Fibroblast of lung (primary cell): Measurements from ENCODE around the gene CACTIN. TPM values are rescaled to one million over a fixed set of nuclear protein-coding genes. Genes with fewer than 3 reads are reported as not detected.

ENCODE experiments used
- DNase-seq, 2 donors: peaks; one replicate each; pipeline versions ENCODE4 v3.0.0 to v3.0.0-alpha.2; 2010; ENCODE audit warnings: low read depth in 2 of 2
- H2AFZ ChIP-seq: 2 replicates; pipeline ENCODE4 v1.5.1; 2012; ENCODE audit warnings: low read length, control low read depth, inconsistent platforms
- H3K27ac ChIP-seq: 2 replicates; pipeline ENCODE4 v1.5.1; 2011; ENCODE audit warnings: low read length, control low read depth; ENCODE audit not compliant: insufficient read depth
- H3K27me3 ChIP-seq: 2 replicates; pipeline ENCODE4 v1.5.1; 2011; ENCODE audit warnings: mild to moderate bottlenecking, low read length; ENCODE audit not compliant: control insufficient read depth, insufficient read depth
- H3K36me3 ChIP-seq: 2 replicates; pipeline ENCODE4 v1.5.1; 2011; ENCODE audit warnings: low read length; ENCODE audit not compliant: control insufficient read depth, insufficient read depth
- H3K4me1 ChIP-seq: 2 replicates; pipeline ENCODE4 v1.5.1; 2011; ENCODE audit warnings: low read length; ENCODE audit not compliant: control insufficient read depth, insufficient read depth; ENCODE audit errors: extremely low read depth
- H3K4me2 ChIP-seq: 2 replicates; pipeline ENCODE4 v1.5.1; 2011; ENCODE audit warnings: low read length, control low read depth; ENCODE audit not compliant: insufficient read depth; ENCODE audit errors: extremely low read depth
- H3K4me3 ChIP-seq, 4 experiments: fragments of 200-600 bp in 1 of 4; sonication (generic) in 1 of 4; replicated peaks in 1 of 4; 2 replicates each; pipeline ENCODE4 v1.5.1; 2011 to 2016; ENCODE audit warnings: low read length in 4 of 4, low read depth in 3 of 4, mild to moderate bottlenecking in 3 of 4, control low read depth in 2 of 4, inconsistent platforms in 1 of 4, mixed read lengths in 1 of 4; ENCODE audit not compliant: insufficient read depth in 1 of 4; ENCODE audit errors: control extremely low read depth in 1 of 4
- H3K79me2 ChIP-seq: 2 replicates; pipeline ENCODE4 v1.5.1; 2012; ENCODE audit warnings: mild to moderate bottlenecking, low read length, inconsistent platforms; ENCODE audit not compliant: control insufficient read depth, insufficient read depth
- H3K9ac ChIP-seq: 2 replicates; pipeline ENCODE4 v1.5.1; 2011; ENCODE audit warnings: mild to moderate bottlenecking, low read length, control low read depth; ENCODE audit not compliant: insufficient read depth
- H3K9me3 ChIP-seq: 2 replicates; pipeline ENCODE4 v1.5.1; 2012; ENCODE audit warnings: low read depth, low read length; ENCODE audit not compliant: control insufficient read depth, insufficient read depth
- H4K20me1 ChIP-seq: 2 replicates; pipeline ENCODE4 v1.5.1; 2011; ENCODE audit warnings: low read length; ENCODE audit not compliant: control insufficient read depth, insufficient read depth; ENCODE audit errors: extremely low read depth
- EZH2 ChIP-seq: IDR thresholded peaks from 2 replicates; pipeline ENCODE4 v1.5.1; 2012; ENCODE audit warnings: low read length, control low read depth, mild to moderate bottlenecking; ENCODE audit errors: missing control alignments
- polyA plus RNA-seq, 2 donors: library from polyadenylated mRNA; depleted of rRNA in 1 of 2; stranded (reverse) in 1 of 2; unstranded in 1 of 2; fragments of >200 nt; gene quantifications; 2 replicates each; pipeline ENCODE4 v1.2.1, GENCODE V29; 2011 to 2012; ENCODE audit warnings: missing spikeins in 1 of 2
- total RNA-seq: library from RNA; depleted of rRNA; stranded (reverse); fragments of >200 nt; gene quantifications from 2 replicates; pipeline ENCODE4 v1.2.1, GENCODE V29; 2014
- TF ChIP-seq, protein P1 (sequence below), 2 donors: IDR thresholded peaks in 1 of 2; conservative IDR thresholded peaks in 1 of 2; 1 replicate in 1 of 2; 2 replicates in 1 of 2; pipeline ENCODE4 v1.5.1; 2011 to 2012; ENCODE audit warnings: low read length in 2 of 2, control low read depth in 1 of 2, inconsistent platforms in 1 of 2, low read depth in 1 of 2, mild to moderate bottlenecking in 1 of 2

CACTIN gene
- total and polyA plus RNA-seq, 2 donors (not counting 1 experiment from before 2014, with no cell fraction given) = 6.7 to 19.7 TPM

GRCh38 chr19:3673506-3674439 lies 47.2 kb upstream of the CACTIN start:
- H3K9me3 ChIP-seq = no peaks in the 10 kb centered on the region
- H3K79me2 ChIP-seq = peaks cover 2% of the 10 kb centered on the region
- H3K4me3 ChIP-seq = no peak overlapping the region
- H4K20me1 ChIP-seq = no peaks in the 10 kb centered on the region
- no peak overlapping the region for H3K9ac ChIP-seq
- no peak overlapping the region for H3K4me2 ChIP-seq
- no peaks in the 10 kb centered on the region for H3K27me3 ChIP-seq
- H3K27ac ChIP-seq = no peak overlapping the region
- peaks cover 23% of the 10 kb centered on the region for H3K4me1 ChIP-seq
- no peak overlapping the region for H2AFZ ChIP-seq
- no peak for TF ChIP-seq EZH2
- TF ChIP-seq, protein P1, sequence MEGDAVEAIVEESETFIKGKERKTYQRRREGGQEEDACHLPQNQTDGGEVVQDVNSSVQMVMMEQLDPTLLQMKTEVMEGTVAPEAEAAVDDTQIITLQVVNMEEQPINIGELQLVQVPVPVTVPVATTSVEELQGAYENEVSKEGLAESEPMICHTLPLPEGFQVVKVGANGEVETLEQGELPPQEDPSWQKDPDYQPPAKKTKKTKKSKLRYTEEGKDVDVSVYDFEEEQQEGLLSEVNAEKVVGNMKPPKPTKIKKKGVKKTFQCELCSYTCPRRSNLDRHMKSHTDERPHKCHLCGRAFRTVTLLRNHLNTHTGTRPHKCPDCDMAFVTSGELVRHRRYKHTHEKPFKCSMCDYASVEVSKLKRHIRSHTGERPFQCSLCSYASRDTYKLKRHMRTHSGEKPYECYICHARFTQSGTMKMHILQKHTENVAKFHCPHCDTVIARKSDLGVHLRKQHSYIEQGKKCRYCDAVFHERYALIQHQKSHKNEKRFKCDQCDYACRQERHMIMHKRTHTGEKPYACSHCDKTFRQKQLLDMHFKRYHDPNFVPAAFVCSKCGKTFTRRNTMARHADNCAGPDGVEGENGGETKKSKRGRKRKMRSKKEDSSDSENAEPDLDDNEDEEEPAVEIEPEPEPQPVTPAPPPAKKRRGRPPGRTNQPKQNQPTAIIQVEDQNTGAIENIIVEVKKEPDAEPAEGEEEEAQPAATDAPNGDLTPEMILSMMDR (conservative IDR thresholded peaks at IDR 0.05 in 1 of 2, IDR thresholded peaks at IDR 0.05 in 1 of 2; ENCODE audit: low read depth in 1 of 2, low read length in 2 of 2) = no peak
- peaks cover 3% of the 10 kb centered on the region for H3K36me3 ChIP-seq
- no peak for DNase-seq

DNA sequence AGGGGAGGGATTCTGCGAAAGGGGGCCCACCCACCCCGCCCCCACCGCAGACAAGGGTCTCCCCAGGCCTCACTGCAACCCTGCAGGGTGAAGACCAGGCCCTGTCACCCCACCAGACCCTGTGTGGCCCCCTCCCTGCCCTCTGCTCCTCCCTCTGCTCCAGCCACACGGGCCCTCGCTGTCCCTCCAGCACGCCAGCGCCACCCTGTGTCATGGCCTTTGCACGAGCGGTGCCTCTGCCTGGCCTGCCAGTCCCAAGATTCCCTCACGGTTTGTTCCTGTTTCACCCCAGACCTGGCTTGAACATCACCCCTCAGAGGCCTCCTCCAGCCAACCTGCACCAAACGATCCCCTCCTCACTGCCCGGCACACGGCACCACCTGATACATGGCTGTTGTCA lies 46.4 kb upstream of the CACTIN start:
- Histone ChIP-seq H4K20me1 (no peaks in the 10 kb centered on the region), H3K4me1 (peaks cover 23% of the 10 kb centered on the region), H2AFZ (no peak overlapping the region), H3K9me3 (no peaks in the 10 kb centered on the region), H3K4me3 (no peak overlapping the region), H3K27me3 (no peaks in the 10 kb centered on the region), H3K79me2 (peaks cover 2% of the 10 kb centered on the region), H3K36me3 (peaks cover 3% of the 10 kb centered on the region), H3K9ac (no peak overlapping the region), H3K27ac (no peak overlapping the region), H3K4me2 (no peak overlapping the region)
- TF ChIP-seq, protein P1 (conservative IDR thresholded peaks at IDR 0.05 in 1 of 2, IDR thresholded peaks at IDR 0.05 in 1 of 2; ENCODE audit: low read depth in 1 of 2, low read length in 2 of 2) = no peak
- no peak for TF ChIP-seq EZH2
- DNase-seq = no peak

DNA sequence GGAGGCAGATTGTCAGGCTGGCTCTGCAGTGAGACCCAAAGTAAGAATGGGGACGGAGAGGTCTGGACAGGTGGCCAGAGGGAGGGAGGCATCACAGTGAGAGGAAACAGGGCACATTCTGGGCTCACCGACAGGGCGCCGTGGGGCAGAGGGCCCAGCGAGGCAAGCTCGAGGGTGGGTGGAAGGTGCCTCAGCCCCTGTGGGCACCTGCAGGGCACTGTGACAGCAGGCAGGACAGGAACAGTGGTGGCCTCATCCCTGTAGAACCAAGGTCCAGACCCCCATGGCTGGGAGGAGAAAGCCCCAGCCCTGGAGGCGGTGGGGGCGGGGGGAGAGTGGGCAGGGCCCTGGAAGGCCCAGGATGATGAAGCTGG lies 46.0 kb upstream of the CACTIN start:
- peaks cover 23% of the 10 kb centered on the region for H3K4me1 ChIP-seq
- H3K4me3 ChIP-seq = no peak overlapping the region
- H3K9ac ChIP-seq = no peak overlapping the region
- no peak overlapping the region for H2AFZ ChIP-seq
- TF ChIP-seq, protein P1 (conservative IDR thresholded peaks at IDR 0.05 in 1 of 2, IDR thresholded peaks at IDR 0.05 in 1 of 2; ENCODE audit: low read depth in 1 of 2, low read length in 2 of 2) = no peak
- no peak for TF ChIP-seq EZH2
- no peak overlapping the region for H3K4me2 ChIP-seq
- peaks cover 2% of the 10 kb centered on the region for H3K79me2 ChIP-seq
- H4K20me1 ChIP-seq = no peaks in the 10 kb centered on the region
- no peak overlapping the region for H3K27ac ChIP-seq
- DNase-seq = no peak
- peaks cover 3% of the 10 kb centered on the region for H3K36me3 ChIP-seq
- H3K9me3 ChIP-seq = no peaks in the 10 kb centered on the region
- no peaks in the 10 kb centered on the region for H3K27me3 ChIP-seq
